GDM1 (cell line): ENCODE measurements around the gene AMPD3.
"Not testable (repeated sequence)": the region's sequence is repeated elsewhere in the genome, so short reads cannot be mapped to it uniquely, and the experiment has no call there.

ENCODE experiments used
- DNase-seq: peaks from one replicate; lab custom pipeline; 2025; lab: John Stamatoyannopoulos, UW

The AMPD3 gene

GRCh38 chr11:10454878-10455631 is at the start of gene AMPD3:
Gene AMPD3, plus strand, starts transcription at chr11:10455264. Its CDS starts 6,256 bp downstream, at chr11:10461520.
- no peak for DNase-seq

DNA sequence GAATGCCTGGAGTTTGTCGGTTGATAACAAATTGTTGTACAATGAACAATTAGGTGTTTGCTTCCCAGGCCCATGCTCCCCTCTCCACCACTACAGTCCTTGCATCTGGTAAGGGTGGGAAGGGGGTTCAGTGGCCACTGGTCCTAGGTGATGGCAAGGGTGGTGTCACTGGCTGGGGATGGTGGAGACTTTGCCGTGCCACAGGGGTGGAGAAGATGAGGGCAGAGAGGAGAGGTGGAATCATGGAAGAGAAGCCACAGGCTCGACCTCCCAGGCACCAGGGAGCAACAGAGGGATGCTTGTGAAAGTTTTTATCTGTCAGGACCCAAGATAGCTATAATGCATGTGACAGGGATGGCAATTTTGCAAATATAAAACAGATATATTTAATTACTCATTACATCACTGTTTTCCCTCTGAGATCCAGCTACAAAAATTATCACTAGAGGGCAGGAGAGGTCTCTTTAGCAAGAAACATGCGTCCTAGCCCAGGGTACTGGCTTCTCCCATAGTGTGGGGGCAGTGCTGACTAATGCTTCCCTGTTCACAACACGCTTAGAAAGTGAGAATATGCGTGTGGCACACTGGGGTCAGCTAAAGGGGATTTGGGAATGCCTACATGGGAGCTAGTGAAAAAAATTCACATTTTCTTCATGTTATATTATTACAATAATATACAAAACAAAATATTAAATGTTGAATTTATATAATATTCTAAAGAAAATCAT is 49.0 kb upstream of the AMPD3 start:
- peak; percentile 76 for DNase-seq

DNA sequence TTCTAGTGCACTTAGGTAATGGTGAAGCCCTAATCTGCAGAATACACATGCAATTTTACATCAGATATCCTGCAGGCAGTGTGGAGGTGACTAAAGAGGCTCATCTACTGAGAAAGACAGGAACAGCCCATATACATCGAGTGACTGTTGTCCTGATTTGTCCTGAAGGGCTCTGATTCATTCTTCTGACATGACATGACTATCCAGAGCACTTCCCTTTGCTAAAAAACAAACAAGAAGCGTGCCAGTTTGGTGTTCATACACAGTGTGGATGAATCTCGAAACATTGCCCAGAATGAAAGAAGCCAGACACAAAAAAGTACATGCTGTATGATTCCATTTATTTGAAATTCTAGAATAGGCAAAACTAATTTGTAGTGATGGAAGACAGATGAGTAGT is 48.0 kb upstream of the AMPD3 start:
- DNase-seq = no peak

GRCh38 chr11:10407749-10408685 is 47.0 kb upstream of the AMPD3 start:
- DNase-seq = no peak

DNA sequence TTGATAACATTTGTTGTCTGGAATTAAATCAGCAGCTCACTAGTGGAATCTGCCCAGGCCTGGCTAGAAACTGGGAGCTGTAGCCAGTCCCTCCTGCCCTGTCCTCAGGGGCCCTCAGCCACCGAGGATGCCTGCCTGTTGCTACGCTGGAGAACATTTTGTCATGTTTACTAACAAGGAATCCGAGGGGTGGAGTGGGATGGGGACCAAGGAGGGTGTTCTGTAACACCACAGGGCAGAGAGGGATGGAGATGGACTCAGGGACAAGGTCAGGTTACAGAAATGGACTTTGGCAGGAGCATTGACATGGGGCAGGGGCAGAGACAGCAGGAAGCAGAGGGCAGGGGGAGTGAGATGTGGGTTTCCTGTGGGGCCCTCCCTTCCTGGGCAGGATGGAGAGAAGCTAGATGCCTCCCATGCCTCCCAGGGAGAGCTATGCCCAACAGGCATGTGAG is 45.8 kb upstream of the AMPD3 start:
- DNase-seq = peak; percentile 48

GRCh38 chr11:10410106-10410843 is 44.8 kb upstream of the AMPD3 start:
- no peak for DNase-seq

DNA sequence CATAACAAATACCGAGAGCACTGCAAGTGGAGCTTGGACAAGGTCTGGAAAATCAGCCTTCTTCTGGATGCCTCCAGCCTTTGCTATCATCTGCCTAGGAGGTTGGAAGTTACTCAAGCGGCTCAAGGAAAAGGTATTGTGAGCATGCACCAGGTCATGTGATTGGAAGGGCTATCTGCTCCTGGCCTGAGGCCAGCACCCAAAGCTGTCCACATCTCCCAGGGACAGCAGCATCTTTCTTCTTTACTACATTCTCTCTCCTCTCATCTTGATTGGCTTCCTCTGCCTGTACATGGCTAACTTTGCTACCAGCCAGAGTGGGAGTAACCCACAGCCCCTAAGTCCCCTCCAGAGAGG is 44.2 kb upstream of the AMPD3 start:
- no peak for DNase-seq

GRCh38 chr11:10412266-10412665 is 42.8 kb upstream of the AMPD3 start:
- DNase-seq = no peak

- peak; percentile 68 for DNase-seq
Measured at GRCh38 chr11:10413268-10413667, 41.8 kb upstream of the AMPD3 start.

DNA sequence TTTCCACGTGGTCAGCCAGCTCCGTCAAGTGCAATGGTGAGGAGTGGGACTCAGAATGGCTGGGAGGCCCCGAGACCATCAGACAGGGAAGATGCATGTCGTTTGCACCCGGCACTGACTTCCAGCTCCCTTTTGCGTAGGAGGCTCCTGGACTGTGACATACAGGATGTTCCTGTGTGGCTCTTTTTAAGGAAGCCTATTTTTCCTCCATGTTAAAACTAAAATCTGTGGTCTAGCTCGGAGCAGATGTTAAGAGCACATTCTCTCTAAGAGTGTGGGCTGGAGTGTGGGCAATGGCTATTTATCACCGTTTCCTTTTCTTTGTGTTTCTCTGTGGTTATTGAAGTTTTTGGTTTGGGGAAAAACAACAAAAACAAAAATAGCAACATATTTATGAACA is 40.9 kb upstream of the AMPD3 start:
- DNase-seq = peak; percentile 81

DNA sequence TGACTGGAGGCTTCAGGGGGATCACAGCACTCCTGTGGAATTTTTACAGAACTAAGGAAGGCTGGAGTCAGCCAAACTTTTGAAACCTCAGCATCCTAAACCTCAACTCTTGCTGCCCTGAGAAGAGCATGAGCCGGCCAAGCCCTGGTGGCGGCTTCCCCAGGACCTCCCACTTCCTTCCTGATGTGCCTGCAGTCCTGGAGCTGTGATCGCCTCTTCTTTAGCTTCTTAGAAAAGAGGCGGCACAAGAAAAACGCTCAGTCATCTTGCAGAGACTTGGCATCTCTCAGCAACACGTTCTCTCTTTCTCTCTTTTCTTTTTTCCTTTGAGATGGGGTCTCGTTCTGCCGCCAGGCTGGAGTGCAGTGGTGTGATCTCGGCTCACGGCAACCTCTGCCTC is 40.4 kb upstream of the AMPD3 start:
- peak; percentile 91 for DNase-seq

DNA sequence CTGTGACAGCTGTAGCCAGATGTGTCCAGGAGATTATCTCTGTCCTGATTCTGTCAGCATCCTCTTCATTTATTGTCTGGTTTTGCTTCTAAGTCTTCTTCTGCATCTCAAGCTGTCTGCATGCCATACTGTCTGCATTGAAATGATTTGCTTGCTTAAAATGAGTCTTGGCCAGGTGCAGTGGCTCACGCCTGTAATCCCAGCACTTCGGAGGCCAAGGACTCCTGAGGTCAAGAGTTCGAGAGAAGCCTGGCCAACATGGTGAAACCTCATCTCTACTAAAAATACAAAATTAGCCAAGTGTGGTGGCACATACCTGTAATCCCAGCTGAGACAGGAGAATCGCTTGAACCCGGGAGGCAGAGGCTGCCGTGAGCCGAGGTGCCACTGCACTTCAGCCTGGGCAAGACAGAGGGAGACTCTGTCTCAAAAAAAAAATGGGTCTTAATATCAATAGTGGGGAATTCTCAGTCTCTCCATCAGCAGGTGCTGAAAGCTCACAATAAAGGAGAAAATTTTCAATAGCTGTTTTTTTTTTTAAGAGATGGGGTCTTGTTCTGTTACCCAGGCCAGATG is 39.2 kb upstream of the AMPD3 start:
- DNase-seq = no peak

GRCh38 chr11:10418259-10418949 is 36.7 kb upstream of the AMPD3 start:
- DNase-seq = no peak

GRCh38 chr11:10418950-10419310 is 36.1 kb upstream of the AMPD3 start:
- no peak for DNase-seq

GRCh38 chr11:10426475-10426874 is 28.6 kb upstream of the AMPD3 start:
- DNase-seq = no peak

- no peak for DNase-seq
Measured at GRCh38 chr11:10428453-10428852, 26.6 kb upstream of the AMPD3 start.

DNA sequence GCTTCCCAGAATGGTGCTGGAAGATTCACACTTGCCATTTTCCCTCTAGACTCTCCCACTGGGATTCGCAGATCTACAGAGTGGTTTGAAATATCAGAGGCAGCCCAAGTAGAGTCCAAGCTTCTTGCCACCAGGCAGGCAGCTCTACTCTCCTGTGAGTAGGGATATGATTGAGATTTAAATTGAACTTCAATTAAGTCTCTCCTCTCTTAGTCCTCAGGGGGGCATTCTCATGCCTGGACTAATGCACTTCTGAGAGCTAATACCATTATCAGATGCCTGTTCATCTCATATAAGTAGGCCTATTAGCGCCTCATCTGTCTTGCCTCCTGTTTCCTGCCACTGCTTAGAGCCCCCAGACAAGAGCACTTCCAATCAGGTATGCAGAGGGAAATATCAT is 25.5 kb upstream of the AMPD3 start:
- DNase-seq = no peak

GRCh38 chr11:10432493-10432892 is 22.6 kb upstream of the AMPD3 start:
- DNase-seq = no peak

DNA sequence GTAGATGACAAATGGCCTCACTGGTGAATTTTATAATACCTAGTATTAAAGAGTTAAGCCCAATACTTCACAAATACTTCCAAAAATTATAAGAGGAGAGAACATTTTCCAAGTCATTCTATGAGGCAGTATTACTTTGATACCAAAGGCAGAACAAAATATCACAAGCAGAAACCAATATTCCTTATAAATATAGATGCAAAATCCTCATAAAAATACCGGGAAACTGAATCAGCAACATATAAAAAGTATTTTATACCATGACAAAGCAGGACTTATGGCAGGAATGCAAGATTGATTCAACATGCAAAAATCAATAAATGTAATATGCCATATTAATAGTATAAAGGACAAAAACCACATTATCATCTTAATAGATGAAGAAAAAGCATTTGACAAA is 22.1 kb upstream of the AMPD3 start:
- no peak for DNase-seq

- DNase-seq = peak; percentile 41
Measured at GRCh38 chr11:10436224-10436623, 18.8 kb upstream of the AMPD3 start.

DNA sequence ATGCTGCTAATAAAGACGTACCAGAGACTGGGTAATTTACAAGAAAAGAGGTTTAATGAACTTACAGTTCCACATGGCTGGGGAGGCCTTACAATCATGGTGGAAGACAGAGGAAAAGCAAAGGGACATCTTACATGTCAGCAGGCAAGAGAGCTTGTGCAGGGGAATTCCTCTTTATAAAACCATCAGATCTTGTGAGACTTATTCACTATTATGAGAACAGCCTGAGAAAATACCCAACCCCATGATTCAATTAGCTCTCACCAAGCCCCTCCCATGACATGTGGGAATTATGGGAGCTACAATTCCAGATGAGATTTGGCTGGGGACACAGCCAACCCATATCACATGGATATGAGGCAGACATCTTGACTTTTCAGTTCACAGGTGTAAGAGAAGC is 18.4 kb upstream of the AMPD3 start:
- not testable (repeated sequence) for DNase-seq
